Inferior parietal cortex (tissue), 1 donor: ENCODE measurements around the gene MAN1A1.

Experiments
- DNase-seq: peaks from one replicate; pipeline ENCODE4 v3.0.0-alpha.2; 2016; ENCODE audit errors: extremely low spot score

Gene MAN1A1

GRCh38 chr6:119346450-119346849, 3.1 kb downstream of the MAN1A1 start:
- DNase-seq = no peak

DNA sequence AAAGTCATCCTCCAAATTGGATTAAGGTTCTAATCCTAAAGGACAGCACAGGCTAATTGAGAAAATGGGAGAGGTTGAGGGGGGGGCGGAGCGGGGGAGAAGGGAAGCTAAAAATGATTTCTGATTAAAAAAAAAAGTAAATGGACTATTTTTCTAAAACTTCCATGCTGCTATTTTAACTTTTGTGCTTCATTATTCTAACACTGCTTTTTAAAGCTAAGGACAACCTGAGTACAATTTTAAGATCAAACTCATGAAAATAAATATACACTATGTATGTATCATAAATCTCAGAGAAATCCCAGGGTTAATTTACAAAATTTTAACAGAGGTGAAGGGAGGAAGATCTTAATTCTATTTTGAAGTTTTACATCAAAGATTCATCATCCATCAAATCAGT, 4.4 kb downstream of the MAN1A1 start:
- DNase-seq = no peak

GRCh38 chr6:119344306-119344705, 5.3 kb downstream of the MAN1A1 start:
- DNase-seq = no peak

DNA sequence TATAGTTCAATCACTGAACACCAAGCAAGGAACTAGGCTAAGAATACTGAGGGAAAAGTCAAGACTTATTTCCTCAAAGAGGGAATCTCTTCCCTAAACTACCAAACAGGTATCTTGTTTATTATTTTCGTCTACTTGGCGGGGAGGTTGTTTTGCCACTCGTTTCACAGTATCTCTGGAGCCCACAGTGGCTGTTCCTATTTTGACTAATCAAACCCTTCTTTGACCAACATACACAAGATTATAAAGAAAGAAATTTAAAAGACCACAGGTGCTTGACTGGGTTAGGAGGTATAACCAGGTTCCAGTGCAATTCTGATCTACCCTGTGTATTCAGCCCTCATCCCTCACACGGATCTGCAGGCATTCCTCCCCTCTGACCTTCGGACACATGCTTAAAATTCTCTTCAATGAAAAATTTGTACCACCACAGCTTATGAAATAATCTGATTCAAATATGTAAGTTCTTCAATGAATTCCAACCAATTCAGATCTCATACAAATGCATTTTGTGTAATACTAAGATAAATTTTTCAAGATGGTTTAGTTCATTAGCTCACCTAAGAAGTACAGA, 5.9 kb downstream of the MAN1A1 start:
- no peak for DNase-seq

GRCh38 chr6:119343167-119343566, 6.4 kb downstream of the MAN1A1 start:
- DNase-seq = no peak

DNA sequence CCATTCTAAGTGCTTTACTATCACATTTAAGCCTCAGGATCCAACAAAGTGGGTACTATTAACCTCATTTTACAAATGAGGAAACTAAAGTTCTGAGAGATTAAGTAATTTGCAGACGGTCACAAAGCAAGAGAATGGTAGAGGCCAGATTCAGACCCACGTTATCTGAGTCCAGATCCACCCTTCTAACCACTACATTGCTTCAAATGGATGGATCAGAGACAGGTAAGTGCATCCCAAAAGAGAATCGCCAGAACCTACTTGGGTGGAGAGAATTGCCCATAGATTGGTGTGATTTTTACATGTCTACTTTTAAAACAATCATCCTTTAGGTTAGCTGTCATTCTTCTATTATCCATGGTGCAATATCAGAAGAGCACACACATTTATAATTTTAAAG, 7.1 kb downstream of the MAN1A1 start:
- no peak for DNase-seq

- no peak for DNase-seq
Measured at GRCh38 chr6:119340796-119341487, 8.6 kb downstream of the MAN1A1 start.

DNA sequence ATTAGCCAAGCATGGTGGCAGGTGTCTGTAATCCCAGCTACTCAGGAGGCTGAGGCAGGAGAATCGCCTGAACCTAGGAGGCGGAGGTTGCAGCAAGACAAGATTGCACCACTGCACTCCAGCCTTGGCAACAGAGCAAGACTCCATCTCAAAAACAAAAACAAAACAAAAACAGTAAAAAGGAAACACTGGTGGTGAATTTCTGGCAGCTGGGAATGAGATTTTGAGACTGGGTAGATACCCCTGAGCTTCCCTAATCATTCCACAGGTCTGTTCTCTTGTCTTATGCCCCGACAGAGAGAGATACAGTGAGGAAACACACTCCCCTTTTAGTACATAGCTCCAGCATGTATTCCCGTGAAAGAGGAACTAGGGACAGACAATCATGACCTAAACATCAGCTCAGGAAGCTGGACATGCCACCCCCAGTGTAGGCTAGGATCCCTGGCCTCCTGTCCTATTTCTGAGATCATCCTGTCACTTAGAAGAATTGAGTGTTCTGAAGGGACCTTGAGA, 9.6 kb downstream of the MAN1A1 start:
- DNase-seq = no peak

- no peak for DNase-seq
Measured at GRCh38 chr6:119337762-119338161, 11.8 kb downstream of the MAN1A1 start.

GRCh38 chr6:119337252-119337651, 12.3 kb downstream of the MAN1A1 start:
- DNase-seq = no peak

- DNase-seq = no peak
Measured at GRCh38 chr6:119334535-119335264, 14.9 kb downstream of the MAN1A1 start.

- no peak for DNase-seq
Measured at GRCh38 chr6:119333707-119334295, 15.8 kb downstream of the MAN1A1 start.

GRCh38 chr6:119333063-119333609, 16.4 kb downstream of the MAN1A1 start:
- DNase-seq = no peak

GRCh38 chr6:119331663-119332286, 17.8 kb downstream of the MAN1A1 start:
- no peak for DNase-seq

DNA sequence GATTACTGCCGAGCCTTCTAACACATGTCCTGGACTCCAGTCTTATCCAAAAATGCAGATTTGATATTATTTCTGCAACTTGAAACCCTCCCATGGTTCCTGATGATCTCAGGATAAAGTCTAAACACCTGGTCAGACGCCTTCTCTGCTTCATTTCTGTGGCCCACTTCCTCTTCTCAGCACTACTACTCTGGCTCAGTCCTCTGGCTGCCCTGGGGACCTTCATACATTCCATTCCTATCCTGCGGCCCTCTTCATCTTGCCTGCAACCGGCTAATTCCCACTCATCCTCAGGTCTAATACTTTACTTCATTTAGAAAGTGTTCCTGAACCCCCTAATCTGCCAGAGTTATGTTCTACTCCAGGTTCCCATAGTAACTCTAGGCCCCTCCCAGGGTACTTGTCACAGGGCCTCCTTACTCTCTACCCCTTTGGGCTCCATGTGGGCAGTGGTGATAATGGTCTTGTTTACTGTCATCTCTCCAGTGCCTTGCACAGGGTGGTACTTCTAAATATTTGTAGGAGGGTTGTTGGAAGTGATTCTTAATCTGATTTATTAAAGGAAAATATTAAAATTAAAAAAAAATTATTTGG, 18.9 kb downstream of the MAN1A1 start:
- no peak for DNase-seq

DNA sequence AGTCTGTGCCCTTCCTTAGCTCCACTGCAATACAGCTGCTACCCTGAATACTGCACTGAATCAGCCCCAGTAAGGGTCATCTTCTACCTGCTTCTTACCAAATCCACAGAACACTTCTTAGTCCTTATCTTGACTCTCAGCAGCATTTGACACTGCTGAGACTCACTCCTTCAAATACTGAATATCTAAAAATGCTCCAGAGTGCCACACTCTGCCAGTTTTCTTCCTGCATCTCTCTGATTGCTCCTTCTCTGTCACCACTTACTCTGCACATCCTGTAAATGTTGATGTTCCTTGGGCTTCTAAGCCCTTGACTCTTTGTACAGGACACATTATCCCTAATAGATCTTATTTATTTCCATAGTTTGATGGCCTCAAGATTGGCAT, 19.8 kb downstream of the MAN1A1 start:
- no peak for DNase-seq

- DNase-seq = no peak
Measured at GRCh38 chr6:119328892-119329793, 20.4 kb downstream of the MAN1A1 start.

- DNase-seq = no peak
Measured at GRCh38 chr6:119328254-119328653, 21.3 kb downstream of the MAN1A1 start.

DNA sequence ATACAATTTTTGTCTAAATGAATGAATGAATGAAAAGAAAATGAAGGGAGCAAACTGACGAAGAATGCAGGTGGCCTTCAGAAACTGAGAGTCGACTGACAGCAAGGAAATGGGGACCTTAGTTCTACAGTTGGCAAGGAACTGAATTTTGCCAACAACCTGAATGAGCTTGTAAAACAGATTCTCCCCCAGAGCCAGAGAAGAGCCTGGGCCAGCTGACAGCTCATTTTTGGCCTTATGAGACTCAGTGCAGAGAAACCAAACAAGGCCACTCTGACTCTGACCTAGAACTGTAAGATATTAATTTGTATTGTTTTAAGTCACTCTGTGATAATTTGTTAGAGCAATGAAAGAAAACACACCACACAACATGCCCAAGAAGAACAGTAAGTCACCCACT, 21.8 kb downstream of the MAN1A1 start:
- no peak for DNase-seq

DNA sequence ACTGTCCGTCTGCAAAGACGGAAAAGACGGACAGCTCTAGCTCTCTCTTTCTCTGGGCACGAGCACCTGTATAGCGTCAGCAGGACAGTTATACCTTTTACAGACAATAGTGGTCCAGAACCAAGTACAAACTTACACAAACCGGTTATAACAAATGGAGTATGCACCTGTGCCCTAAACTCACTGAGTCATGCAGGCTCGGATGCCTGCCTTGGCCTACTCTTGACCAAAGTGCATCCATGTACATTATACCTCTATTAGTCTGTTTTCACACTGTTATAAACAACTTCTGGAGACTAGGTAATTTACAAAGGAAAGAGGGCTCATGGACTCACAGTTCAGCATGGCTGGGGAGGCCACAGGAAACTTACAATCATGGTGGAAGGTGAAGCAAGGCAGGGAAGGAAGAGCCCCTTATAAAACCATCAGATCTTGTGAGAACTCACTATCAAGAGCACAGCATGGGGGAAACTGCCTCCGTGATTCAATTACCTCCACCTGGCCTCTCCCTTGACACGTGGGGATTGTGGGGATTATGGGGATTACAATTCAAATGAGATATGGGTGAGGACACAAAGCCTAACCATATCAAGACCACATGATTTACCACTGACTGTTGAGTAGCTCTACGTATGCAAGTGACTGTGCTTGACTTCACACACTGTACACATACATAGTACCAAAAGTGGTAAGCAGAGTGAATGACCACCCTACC, 23.1 kb downstream of the MAN1A1 start:
- no peak for DNase-seq
